ENCODE measurements around the gene NUDCD3. TPM values are rescaled to one million over a fixed set of nuclear protein-coding genes. Genes with fewer than 3 reads are reported as not detected.

Gene NUDCD3
- 68.3 TPM for polyA plus RNA-seq
- long read RNA-seq, donor 1, full-length matches to known transcripts: 5 of 5 reads
- long read RNA-seq, donor 1, partial matches to known transcripts: 0 of 5 reads
- long read RNA-seq, donor 1, other reads (novel, unspliced or antisense): 0 of 5 reads
- long read RNA-seq, donor 2, full-length matches to known transcripts: 11 of 19 reads
- long read RNA-seq, donor 2, partial matches to known transcripts: 8 of 19 reads
- long read RNA-seq, donor 2, other reads (novel, unspliced or antisense): 0 of 19 reads
- long read RNA-seq, donor 3, full-length matches to known transcripts: 16 of 2,505 reads
- long read RNA-seq, donor 3, partial matches to known transcripts: 2,483 of 2,505 reads
- long read RNA-seq, donor 3, other reads (novel, unspliced or antisense): 6 of 2,505 reads
- long read RNA-seq, donor 4: 0 reads
- long read RNA-seq, donor 5, full-length matches to known transcripts: 3 of 3 reads
- long read RNA-seq, donor 5, partial matches to known transcripts: 0 of 3 reads
- long read RNA-seq, donor 5, other reads (novel, unspliced or antisense): 0 of 3 reads
- long read RNA-seq, donor 6, full-length matches to known transcripts: 6 of 6 reads
- long read RNA-seq, donor 6, partial matches to known transcripts: 0 of 6 reads
- long read RNA-seq, donor 6, other reads (novel, unspliced or antisense): 0 of 6 reads
- long read RNA-seq, donor 7, full-length matches to known transcripts: 3 of 3 reads
- long read RNA-seq, donor 7, partial matches to known transcripts: 0 of 3 reads
- long read RNA-seq, donor 7, other reads (novel, unspliced or antisense): 0 of 3 reads
- long read RNA-seq, donor 8, full-length matches to known transcripts: 18 of 30 reads
- long read RNA-seq, donor 8, partial matches to known transcripts: 12 of 30 reads
- long read RNA-seq, donor 8, other reads (novel, unspliced or antisense): 0 of 30 reads
- long read RNA-seq, donor 9, full-length matches to known transcripts: 13 of 13 reads
- long read RNA-seq, donor 9, partial matches to known transcripts: 0 of 13 reads
- long read RNA-seq, donor 9, other reads (novel, unspliced or antisense): 0 of 13 reads
- long read RNA-seq, donor 10, full-length matches to known transcripts: 17 of 1,229 reads
- long read RNA-seq, donor 10, partial matches to known transcripts: 1,212 of 1,229 reads
- long read RNA-seq, donor 10, other reads (novel, unspliced or antisense): 0 of 1,229 reads
- long read RNA-seq, donor 11, full-length matches to known transcripts: 8 of 8 reads
- long read RNA-seq, donor 11, partial matches to known transcripts: 0 of 8 reads
- long read RNA-seq, donor 11, other reads (novel, unspliced or antisense): 0 of 8 reads

- 0% methylated on average over 6 of the region's 63 CpGs for WGBS (ENCODE audit: insufficient coverage, low lambda C conversion rate)
- peak; percentile 73 to 95 for DNase-seq
- Histone ChIP-seq H3K36me3 (ENCODE audit: control insufficient read depth, insufficient read depth, low read length) (no peaks in the 10 kb centered on the region), H3K27me3 (ENCODE audit: control insufficient read depth, insufficient read depth, low read length) (no peaks in the 10 kb centered on the region), H3K4me3 (ENCODE audit: low read length) (peak within 1 kb of the TSS; percentile 75), H3K27ac (ENCODE audit: low read length) (peak within 1 kb of the TSS; percentile 90), H3K9me3 (ENCODE audit: control insufficient read depth, low read depth, low read length) (no peaks in the 10 kb centered on the region), H3K4me1 (ENCODE audit: control insufficient read depth, insufficient read depth, low read length) (peaks cover 20% of the 10 kb centered on the region)
These were observed at the start of gene NUDCD3 for GRCh38 chr7:44490351-44491200. Gene NUDCD3 (minus strand): TSS chr7:44490658. CDS start chr7:44490600, 58 bp downstream.

GRCh38 chr7:44539669-44540506, 49.4 kb upstream of the NUDCD3 start:
- peaks cover 12% of the 10 kb centered on the region for H3K36me3 ChIP-seq (ENCODE audit: control insufficient read depth, insufficient read depth, low read length)
- peak overlapping the region; percentile 46 for H3K4me3 ChIP-seq (ENCODE audit: low read length)
- no peaks in the 10 kb centered on the region for H3K27me3 ChIP-seq (ENCODE audit: control insufficient read depth, insufficient read depth, low read length)
- peak; percentile 26 to 55 for DNase-seq
- peaks cover 10% of the 10 kb centered on the region for H3K9me3 ChIP-seq (ENCODE audit: control insufficient read depth, low read depth, low read length)
- peak overlapping the region; percentile 95 for H3K27ac ChIP-seq (ENCODE audit: low read length)
- WGBS (ENCODE audit: insufficient coverage, low lambda C conversion rate): no CpG with 5 or more reads among the region's 27 CpGs
- H3K4me1 ChIP-seq (ENCODE audit: control insufficient read depth, insufficient read depth, low read length): peaks cover 72% of the 10 kb centered on the region

- Histone ChIP-seq H3K4me3 (ENCODE audit: low read length) (peak overlapping the region; percentile 34), H3K4me1 (ENCODE audit: control insufficient read depth, insufficient read depth, low read length) (peaks cover 77% of the 10 kb centered on the region), H3K27ac (ENCODE audit: low read length) (no peak overlapping the region), H3K27me3 (ENCODE audit: control insufficient read depth, insufficient read depth, low read length) (no peaks in the 10 kb centered on the region), H3K9me3 (ENCODE audit: control insufficient read depth, low read depth, low read length) (peaks cover 10% of the 10 kb centered on the region), H3K36me3 (ENCODE audit: control insufficient read depth, insufficient read depth, low read length) (peaks cover 16% of the 10 kb centered on the region)
- WGBS (ENCODE audit: insufficient coverage, low lambda C conversion rate): no CpG with 5 or more reads among the region's 32 CpGs
- DNase-seq: no peak
These were observed 48.6 kb upstream of the NUDCD3 start for GRCh38 chr7:44538798-44539668.

- Histone ChIP-seq H3K27me3 (ENCODE audit: control insufficient read depth, insufficient read depth, low read length) (no peaks in the 10 kb centered on the region), H3K4me1 (ENCODE audit: control insufficient read depth, insufficient read depth, low read length) (peaks cover 84% of the 10 kb centered on the region), H3K4me3 (ENCODE audit: low read length) (peak overlapping the region; percentile 34), H3K36me3 (ENCODE audit: control insufficient read depth, insufficient read depth, low read length) (peaks cover 24% of the 10 kb centered on the region), H3K9me3 (ENCODE audit: control insufficient read depth, low read depth, low read length) (peaks cover 10% of the 10 kb centered on the region), H3K27ac (ENCODE audit: low read length) (no peak overlapping the region)
- no peak for DNase-seq
- WGBS (ENCODE audit: insufficient coverage, low lambda C conversion rate): no CpG with 5 or more reads among the region's 17 CpGs
These were observed 47.8 kb upstream of the NUDCD3 start for GRCh38 chr7:44538093-44538797.

GRCh38 chr7:44537442-44537841, 47.0 kb upstream of the NUDCD3 start:
- DNase-seq: no peak
- no peaks in the 10 kb centered on the region for H3K27me3 ChIP-seq (ENCODE audit: control insufficient read depth, insufficient read depth, low read length)
- peaks cover 10% of the 10 kb centered on the region for H3K9me3 ChIP-seq (ENCODE audit: control insufficient read depth, low read depth, low read length)
- H3K4me1 ChIP-seq (ENCODE audit: control insufficient read depth, insufficient read depth, low read length): peaks cover 77% of the 10 kb centered on the region
- no peak overlapping the region for H3K27ac ChIP-seq (ENCODE audit: low read length)
- peak overlapping the region; percentile 34 for H3K4me3 ChIP-seq (ENCODE audit: low read length)
- H3K36me3 ChIP-seq (ENCODE audit: control insufficient read depth, insufficient read depth, low read length): peaks cover 27% of the 10 kb centered on the region
- WGBS (ENCODE audit: insufficient coverage, low lambda C conversion rate): 100% methylated on average over 1 of the region's 6 CpGs

GRCh38 chr7:44536090-44536489, 45.6 kb upstream of the NUDCD3 start:
- Histone ChIP-seq H3K4me1 (ENCODE audit: control insufficient read depth, insufficient read depth, low read length) (peaks cover 64% of the 10 kb centered on the region), H3K4me3 (ENCODE audit: low read length) (no peak overlapping the region), H3K27me3 (ENCODE audit: control insufficient read depth, insufficient read depth, low read length) (no peaks in the 10 kb centered on the region), H3K27ac (ENCODE audit: low read length) (no peak overlapping the region), H3K9me3 (ENCODE audit: control insufficient read depth, low read depth, low read length) (peaks cover 10% of the 10 kb centered on the region), H3K36me3 (ENCODE audit: control insufficient read depth, insufficient read depth, low read length) (peaks cover 40% of the 10 kb centered on the region)
- DNase-seq: no peak
- WGBS (ENCODE audit: insufficient coverage, low lambda C conversion rate): no CpG with 5 or more reads among the region's 10 CpGs

- Histone ChIP-seq H3K4me1 (ENCODE audit: control insufficient read depth, insufficient read depth, low read length) (peaks cover 58% of the 10 kb centered on the region), H3K9me3 (ENCODE audit: control insufficient read depth, low read depth, low read length) (peaks cover 10% of the 10 kb centered on the region), H3K4me3 (ENCODE audit: low read length) (no peak overlapping the region), H3K27ac (ENCODE audit: low read length) (no peak overlapping the region), H3K36me3 (ENCODE audit: control insufficient read depth, insufficient read depth, low read length) (peaks cover 45% of the 10 kb centered on the region), H3K27me3 (ENCODE audit: control insufficient read depth, insufficient read depth, low read length) (no peaks in the 10 kb centered on the region)
- WGBS (ENCODE audit: insufficient coverage, low lambda C conversion rate): 100% methylated on average over 1 of the region's 8 CpGs
- DNase-seq: no peak
These were observed 45.0 kb upstream of the NUDCD3 start for GRCh38 chr7:44535348-44536064.
